ENCODE results near the gene FAM200C.

FAM200C gene

GRCh38 chr5:160390787-160391696 lies 8.8 kb downstream of the FAM200C start:
- no peak overlapping the region for H3K4me3 ChIP-seq (replicated peaks; ENCODE audit: low read depth, low read length)
- TF ChIP-seq, protein P1, sequence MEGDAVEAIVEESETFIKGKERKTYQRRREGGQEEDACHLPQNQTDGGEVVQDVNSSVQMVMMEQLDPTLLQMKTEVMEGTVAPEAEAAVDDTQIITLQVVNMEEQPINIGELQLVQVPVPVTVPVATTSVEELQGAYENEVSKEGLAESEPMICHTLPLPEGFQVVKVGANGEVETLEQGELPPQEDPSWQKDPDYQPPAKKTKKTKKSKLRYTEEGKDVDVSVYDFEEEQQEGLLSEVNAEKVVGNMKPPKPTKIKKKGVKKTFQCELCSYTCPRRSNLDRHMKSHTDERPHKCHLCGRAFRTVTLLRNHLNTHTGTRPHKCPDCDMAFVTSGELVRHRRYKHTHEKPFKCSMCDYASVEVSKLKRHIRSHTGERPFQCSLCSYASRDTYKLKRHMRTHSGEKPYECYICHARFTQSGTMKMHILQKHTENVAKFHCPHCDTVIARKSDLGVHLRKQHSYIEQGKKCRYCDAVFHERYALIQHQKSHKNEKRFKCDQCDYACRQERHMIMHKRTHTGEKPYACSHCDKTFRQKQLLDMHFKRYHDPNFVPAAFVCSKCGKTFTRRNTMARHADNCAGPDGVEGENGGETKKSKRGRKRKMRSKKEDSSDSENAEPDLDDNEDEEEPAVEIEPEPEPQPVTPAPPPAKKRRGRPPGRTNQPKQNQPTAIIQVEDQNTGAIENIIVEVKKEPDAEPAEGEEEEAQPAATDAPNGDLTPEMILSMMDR (IDR thresholded peaks at IDR 0.05; ENCODE audit: low read depth, low read length, missing control alignments) = peak; percentile 27
- no peak for DNase-seq (ENCODE audit: extremely low read depth, low read depth)

DNA sequence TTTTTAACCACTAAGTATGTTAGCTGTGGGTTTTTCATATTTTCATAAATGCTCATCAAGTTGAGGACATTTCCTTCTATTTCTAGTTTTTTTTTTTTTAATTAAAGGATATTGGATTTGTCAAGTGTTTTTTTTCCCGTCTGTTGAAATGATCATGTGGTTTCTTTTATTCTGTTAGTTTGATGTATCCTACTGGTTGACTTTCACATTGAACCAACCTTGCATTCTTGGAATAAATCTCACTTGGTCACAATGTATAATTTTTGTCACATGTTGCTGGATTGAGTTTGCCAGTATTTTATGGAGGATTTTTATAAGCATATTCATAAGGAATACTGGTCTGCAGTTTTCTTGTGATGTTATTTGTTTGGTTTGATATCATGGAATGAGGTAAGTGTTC lies 12.4 kb downstream of the FAM200C start:
- no peak overlapping the region for H3K4me3 ChIP-seq (replicated peaks; ENCODE audit: low read depth, low read length)
- no peak for DNase-seq (ENCODE audit: extremely low read depth, low read depth)
- TF ChIP-seq, protein P1 (IDR thresholded peaks at IDR 0.05; ENCODE audit: low read depth, low read length, missing control alignments) = no peak

GRCh38 chr5:160385496-160385895 lies 14.4 kb downstream of the FAM200C start:
- TF ChIP-seq, protein P1 (IDR thresholded peaks at IDR 0.05; ENCODE audit: low read depth, low read length, missing control alignments) = no peak
- DNase-seq (ENCODE audit: extremely low read depth, low read depth) = no peak
- no peak overlapping the region for H3K4me3 ChIP-seq (replicated peaks; ENCODE audit: low read depth, low read length)

DNA sequence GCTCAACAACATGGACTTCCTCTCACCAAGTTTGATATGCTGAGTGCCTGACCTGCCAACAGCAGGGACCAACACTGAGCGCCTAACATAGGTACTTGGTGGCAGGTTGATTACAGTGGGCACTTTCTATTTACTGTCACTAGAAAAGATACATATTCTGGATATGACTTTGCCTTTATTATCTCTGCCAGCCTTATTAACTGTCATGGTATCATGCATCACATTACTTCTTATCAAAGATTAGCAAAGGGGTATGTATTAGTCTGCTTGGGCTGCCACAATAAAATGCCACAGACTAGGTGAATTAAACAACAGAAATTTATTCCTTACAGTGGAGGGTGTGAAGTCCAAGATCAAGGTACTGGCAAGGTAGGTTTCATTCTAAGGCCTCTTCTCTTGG lies 15.2 kb downstream of the FAM200C start:
- TF ChIP-seq, protein P1 (IDR thresholded peaks at IDR 0.05; ENCODE audit: low read depth, low read length, missing control alignments) = no peak
- no peak for DNase-seq (ENCODE audit: extremely low read depth, low read depth)
- no peak overlapping the region for H3K4me3 ChIP-seq (replicated peaks; ENCODE audit: low read depth, low read length)

GRCh38 chr5:160382346-160382745 lies 17.5 kb downstream of the FAM200C start:
- TF ChIP-seq, protein P1 (IDR thresholded peaks at IDR 0.05; ENCODE audit: low read depth, low read length, missing control alignments) = no peak
- DNase-seq (ENCODE audit: extremely low read depth, low read depth) = no peak
- no peak overlapping the region for H3K4me3 ChIP-seq (replicated peaks; ENCODE audit: low read depth, low read length)

- DNase-seq (ENCODE audit: extremely low read depth, low read depth) = no peak
- no peak overlapping the region for H3K4me3 ChIP-seq (replicated peaks; ENCODE audit: low read depth, low read length)
- TF ChIP-seq, protein P1 (IDR thresholded peaks at IDR 0.05; ENCODE audit: low read depth, low read length, missing control alignments) = no peak
Observed at GRCh38 chr5:160380041-160380440, 19.8 kb downstream of the FAM200C start.
